ENCODE results near the gene CPNE5. TPM values are rescaled to one million over a fixed set of nuclear protein-coding genes. Genes with fewer than 3 reads are reported as not detected.
A peak's percentile ranks its signal among the peaks of the same experiment; 100 is the strongest.

The CPNE5 gene
- total and polyA plus RNA-seq, 10 donors: 9.5 to 33.4 (median 19.3) TPM

DNA sequence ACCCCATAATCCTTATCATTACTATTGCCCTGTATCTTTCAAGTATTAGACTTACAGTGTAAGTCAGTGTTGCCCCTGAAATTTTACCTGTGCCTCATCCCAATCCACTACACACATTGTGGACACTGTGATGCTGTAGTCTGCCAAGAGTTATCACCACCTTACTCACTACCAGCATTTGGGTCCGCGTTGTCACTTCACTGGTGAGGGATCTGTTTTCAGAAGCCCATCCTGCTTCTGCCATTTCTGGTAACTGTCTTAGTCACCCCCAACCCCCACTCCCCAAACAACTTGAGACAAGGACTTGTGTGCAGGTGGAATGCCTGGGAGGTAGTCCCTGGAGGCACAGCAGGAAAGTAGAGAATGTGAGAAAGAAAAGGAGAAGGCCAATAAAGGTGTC is 147.6 kb downstream of the CPNE5 start:
- Histone ChIP-seq H3K27me3 (replicated peaks in 1 of 7) (no peaks in the 10 kb centered on the region), H3K36me3 (peaks cover 0 to 14% (median 3%) of the 10 kb centered on the region in 6 donors), H3K4me1 (peaks cover 12 to 34% (median 21%) of the 10 kb centered on the region in 6 donors), H3K4me3 (peak overlapping the region in 1 of 8 donors; percentile 11), H3K27ac (peak overlapping the region; percentile 40 to 89 (median 72)), H3K9me3 (no peaks in the 10 kb centered on the region)
- no peak for DNase-seq
- intact Hi-C loops (cut with DNase I; ENCODE audit: low total_unique reads): loop anchor here (5.0 kb wide), 1 partner anchor 66 kb away; no protein-coding TSS in a partner anchor
- TF ChIP-seq POLR2A (IDR thresholded peaks at IDR 0.05): no peak
- WGBS, 5 donors: 90 to 100% (median 96%) methylated on average over 2 of the region's 2 CpGs

DNA sequence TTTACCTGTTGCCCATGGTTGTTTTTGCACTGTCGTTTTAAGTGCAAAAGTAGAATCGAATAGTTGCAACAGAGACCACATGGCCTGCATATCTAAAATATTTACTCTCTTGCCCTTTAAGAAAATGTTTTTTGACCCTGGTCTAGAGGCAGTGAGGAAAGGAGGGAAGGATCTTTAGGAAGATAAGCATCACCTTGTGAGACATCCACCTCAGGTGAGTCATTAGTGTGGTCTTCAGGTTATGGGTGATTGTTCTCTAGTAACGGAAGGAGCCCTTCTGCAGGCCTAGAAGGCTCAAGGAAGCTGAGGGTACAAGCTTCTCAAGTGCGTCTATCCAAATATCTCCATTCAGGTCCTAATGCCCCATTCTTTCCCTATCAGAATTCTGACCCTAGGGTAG is 148.2 kb downstream of the CPNE5 start:
- H3K27ac ChIP-seq: peak overlapping the region in 3 of 8 donors; percentile 74 to 89 (median 78)

More for the DNA sequence above, 148.2 kb downstream of the CPNE5 start:
- intact Hi-C loops (cut with DNase I; ENCODE audit: low total_unique reads): loop anchor here (5.0 kb wide), 1 partner anchor 66 kb away; no protein-coding TSS in a partner anchor
- no peak for TF ChIP-seq POLR2AphosphoS5 (IDR thresholded peaks at IDR 0.05)
- peaks cover 14 to 39% (median 27%) of the 10 kb centered on the region in 6 donors for H3K4me1 ChIP-seq
- no peak for DNase-seq
- H3K4me3 ChIP-seq: no peak overlapping the region
- H3K36me3 ChIP-seq: peaks cover 0 to 20% (median 8%) of the 10 kb centered on the region in 6 donors
- WGBS, 5 donors: 91 to 95% (median 93%) methylated on average over 4 of the region's 4 CpGs
- no peaks in the 10 kb centered on the region for H3K9me3 ChIP-seq
- no peaks in the 10 kb centered on the region for H3K27me3 ChIP-seq (replicated peaks in 1 of 7)

Other genes starting within 250 kb of the CPNE5 start
- 100 to 1,000 TPM in 6 of 7 donors, 10 to 100 TPM in 1; 93.8 to 271 (median 215) TPM for gene SRSF3, start 245.1 kb downstream of the CPNE5 start, total RNA-seq
- 100 to 1,000 TPM; 121 to 224 (median 173) TPM for gene SRSF3, start 245.1 kb downstream of the CPNE5 start, polyA plus RNA-seq
- gene CDKN1A, start 160.7 kb downstream of the CPNE5 start, total RNA-seq: 10 to 100 TPM; 26.5 to 58.5 (median 32.8) TPM
- 10 to 100 TPM; 10.7 to 18.4 (median 11.9) TPM for gene CDKN1A, start 160.7 kb downstream of the CPNE5 start, polyA plus RNA-seq
- gene RAB44, start 141.6 kb downstream of the CPNE5 start, total RNA-seq: 1 to 10 TPM in 5 of 7 donors, under 1 TPM in 2; 0.54 to 3.5 (median 1.3) TPM
- gene RAB44, start 141.6 kb downstream of the CPNE5 start, polyA plus RNA-seq: under 1 TPM; 0.06 to 0.26 (median 0.24) TPM
- gene PPIL1, start 35.4 kb upstream of the CPNE5 start, total RNA-seq: 10 to 100 TPM in 6 of 7 donors, 1 to 10 TPM in 1; 8.7 to 16.4 (median 13.3) TPM
- gene PPIL1, start 35.4 kb upstream of the CPNE5 start, polyA plus RNA-seq: 10 to 100 TPM; 10.2 to 26.4 (median 17.0) TPM
- gene C6orf89, start 46.5 kb upstream of the CPNE5 start, total RNA-seq: 10 to 100 TPM; 31.5 to 49.8 (median 37.9) TPM
- gene C6orf89, start 46.5 kb upstream of the CPNE5 start, polyA plus RNA-seq: 10 to 100 TPM in 1 of 3 donors, 1 to 10 TPM in 2; 5.7 to 13.9 (median 6.6) TPM
- gene PI16, start 115.3 kb upstream of the CPNE5 start, total RNA-seq: 1 to 10 TPM in 5 of 7 donors, under 1 TPM in 1, not detected in 1; 0.94 to 2.1 (median 1.6) TPM
- 1 to 10 TPM; 1.6 to 7.3 (median 2.0) TPM for gene PI16, start 115.3 kb upstream of the CPNE5 start, polyA plus RNA-seq
- gene MTCH1, start 146.8 kb upstream of the CPNE5 start, total RNA-seq: 100 to 1,000 TPM; 135 to 191 (median 162) TPM
- 100 to 1,000 TPM in 2 of 3 donors, 10 to 100 TPM in 1; 87.3 to 144 (median 134) TPM for gene MTCH1, start 146.8 kb upstream of the CPNE5 start, polyA plus RNA-seq
- gene FGD2, start 166.2 kb upstream of the CPNE5 start, total RNA-seq: 100 to 1,000 TPM; 200 to 426 (median 316) TPM
- 100 to 1,000 TPM in 1 of 3 donors, 10 to 100 TPM in 2; 63.4 to 121 (median 84.2) TPM for gene FGD2, start 166.2 kb upstream of the CPNE5 start, polyA plus RNA-seq

Data from spleen (tissue), 11 donors.